Astrocyte (in vitro differentiated cells and primary cell): Measurements from ENCODE around the gene ZNF385D. TPM values are rescaled to one million over a fixed set of nuclear protein-coding genes. Genes with fewer than 3 reads are reported as not detected.

Source experiments
- DNase-seq: peaks from one replicate; pipeline ENCODE4 v3.0.0-alpha.2; 2010; ENCODE audit warnings: low read depth
- FAIRE-seq: peaks from 2 replicates; lab custom pipeline; 2011; peaks lifted over from hg19 to GRCh38; lab: Jason Lieb, UNC
- H2AFZ ChIP-seq: 2 replicates; pipeline ENCODE4 v1.6.0; 2012; ENCODE audit warnings: low read depth, low read length, inconsistent platforms
- H3K27ac ChIP-seq: 2 replicates; pipeline ENCODE4 v1.5.1; 2011; ENCODE audit warnings: low read depth, low read length, inconsistent platforms
- H3K27me3 ChIP-seq: 2 replicates; pipeline ENCODE4 v1.6.0; 2011; ENCODE audit warnings: low read length, inconsistent platforms; ENCODE audit not compliant: insufficient read depth
- H3K36me3 ChIP-seq: 2 replicates; pipeline ENCODE4 v1.5.1; 2011; ENCODE audit warnings: low read length, inconsistent platforms; ENCODE audit not compliant: insufficient read depth
- H3K4me1 ChIP-seq: 2 replicates; pipeline ENCODE4 v1.5.1; 2011; ENCODE audit warnings: low read length, inconsistent platforms; ENCODE audit not compliant: insufficient read depth
- H3K4me2 ChIP-seq: 2 replicates; pipeline ENCODE4 v1.6.0; 2012; ENCODE audit warnings: low read length, inconsistent platforms
- H3K4me3 ChIP-seq: 2 replicates; pipeline ENCODE4 v1.5.1; 2011; ENCODE audit warnings: low read depth, mild to moderate bottlenecking, low read length, inconsistent platforms; ENCODE audit not compliant: insufficient read depth
- H3K79me2 ChIP-seq: 2 replicates; pipeline ENCODE4 v1.6.0; 2012; ENCODE audit warnings: mild to moderate bottlenecking, low read length, inconsistent platforms; ENCODE audit not compliant: insufficient read depth
- H3K9ac ChIP-seq: 2 replicates; pipeline ENCODE4 v1.6.0; 2012; ENCODE audit warnings: mild to moderate bottlenecking, low read length, inconsistent platforms
- H3K9me3 ChIP-seq: 2 replicates; pipeline ENCODE4 v1.5.1; 2012; ENCODE audit warnings: low read depth, mild to moderate bottlenecking, low read length, inconsistent platforms; ENCODE audit not compliant: insufficient read depth
- H4K20me1 ChIP-seq: 2 replicates; pipeline ENCODE4 v1.6.0; 2012; ENCODE audit warnings: low read length, inconsistent platforms; ENCODE audit not compliant: insufficient read depth
- H3K27ac Mint-ChIP-seq: one replicate; pipeline ENCODE4 v1.8.0; 2021; ENCODE audit warnings: mild to moderate bottlenecking, mixed read lengths; ENCODE audit not compliant: unreplicated experiment
- H3K27me3 Mint-ChIP-seq: one replicate; pipeline ENCODE4 v1.8.0; 2021; ENCODE audit warnings: low read depth, mixed read lengths; ENCODE audit not compliant: unreplicated experiment
- H3K36me3 Mint-ChIP-seq: one replicate; pipeline ENCODE4 v1.8.0; 2021; ENCODE audit warnings: low read depth, mixed read lengths; ENCODE audit not compliant: unreplicated experiment
- H3K4me1 Mint-ChIP-seq: one replicate; pipeline ENCODE4 v1.8.0; 2021; ENCODE audit warnings: low read depth, mixed read lengths; ENCODE audit not compliant: unreplicated experiment
- H3K4me3 Mint-ChIP-seq: one replicate; pipeline ENCODE4 v1.8.0; 2021; ENCODE audit warnings: mild to moderate bottlenecking, moderate library complexity, mixed read lengths; ENCODE audit not compliant: unreplicated experiment
- H3K9me3 Mint-ChIP-seq: one replicate; pipeline ENCODE4 v1.8.0; 2021; ENCODE audit warnings: mild to moderate bottlenecking, mixed read lengths; ENCODE audit not compliant: unreplicated experiment
- EZH2 ChIP-seq: IDR thresholded peaks from 2 replicates; pipeline ENCODE4 v1.6.1; 2012; ENCODE audit warnings: mild to moderate bottlenecking, low read length, inconsistent platforms; ENCODE audit not compliant: insufficient read depth
- total RNA-seq: library from RNA; stranded (reverse); gene quantifications from 2 replicates; pipeline ENCODE4 v1.2.1, GENCODE V29; 2021
- TF ChIP-seq, protein P1 (sequence below): IDR thresholded peaks from 2 replicates; pipeline ENCODE4 v1.5.1; 2011; ENCODE audit warnings: low read depth, mild to moderate bottlenecking, inconsistent platforms, low read length, moderate library complexity; ENCODE audit not compliant: insufficient read depth

ZNF385D gene
- total RNA-seq, 1 donor from 2014 or later = 7.8 TPM

DNA sequence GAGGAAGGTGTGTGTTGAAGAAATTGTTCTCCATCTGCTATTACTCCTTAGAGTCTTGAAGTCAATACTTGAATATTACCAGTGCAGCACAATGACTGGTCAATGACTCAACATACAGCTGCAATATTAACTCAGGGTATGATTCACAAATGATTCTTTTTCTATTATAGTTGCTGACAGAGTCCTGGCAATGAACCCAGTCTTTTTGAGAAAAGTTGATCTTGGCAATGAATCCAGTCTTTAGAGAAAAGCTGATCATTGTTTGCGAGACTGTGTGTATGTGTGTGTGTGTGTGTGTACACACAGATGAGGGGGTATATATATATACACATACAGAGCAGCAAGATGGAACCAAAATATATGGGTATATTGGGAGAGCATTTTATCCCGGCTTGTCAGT lies 315.1 kb downstream of the ZNF385D start:
- Histone ChIP-seq H3K9me3 (no peaks in the 10 kb centered on the region), H3K4me1 (peaks cover 11% of the 10 kb centered on the region), H3K9ac (no peak overlapping the region), H3K4me2 (peak overlapping the region; percentile 65), H3K4me3 (no peak overlapping the region), H4K20me1 (no peaks in the 10 kb centered on the region), H3K79me2 (no peaks in the 10 kb centered on the region), H3K36me3 (no peaks in the 10 kb centered on the region), H3K27me3 (no peaks in the 10 kb centered on the region), H2AFZ (no peak overlapping the region), H3K27ac (peak overlapping the region; percentile 10)
- Mint-ChIP-seq H3K9me3 (no peaks in the 10 kb centered on the region), H3K27me3 (no peaks in the 10 kb centered on the region), H3K4me1 (peaks cover 7% of the 10 kb centered on the region), H3K36me3 (no peaks in the 10 kb centered on the region), H3K27ac (no peak overlapping the region), H3K4me3 (no peak overlapping the region)
- peak; percentile 96 for FAIRE-seq
- no peak for TF ChIP-seq EZH2
- TF ChIP-seq, protein P1, sequence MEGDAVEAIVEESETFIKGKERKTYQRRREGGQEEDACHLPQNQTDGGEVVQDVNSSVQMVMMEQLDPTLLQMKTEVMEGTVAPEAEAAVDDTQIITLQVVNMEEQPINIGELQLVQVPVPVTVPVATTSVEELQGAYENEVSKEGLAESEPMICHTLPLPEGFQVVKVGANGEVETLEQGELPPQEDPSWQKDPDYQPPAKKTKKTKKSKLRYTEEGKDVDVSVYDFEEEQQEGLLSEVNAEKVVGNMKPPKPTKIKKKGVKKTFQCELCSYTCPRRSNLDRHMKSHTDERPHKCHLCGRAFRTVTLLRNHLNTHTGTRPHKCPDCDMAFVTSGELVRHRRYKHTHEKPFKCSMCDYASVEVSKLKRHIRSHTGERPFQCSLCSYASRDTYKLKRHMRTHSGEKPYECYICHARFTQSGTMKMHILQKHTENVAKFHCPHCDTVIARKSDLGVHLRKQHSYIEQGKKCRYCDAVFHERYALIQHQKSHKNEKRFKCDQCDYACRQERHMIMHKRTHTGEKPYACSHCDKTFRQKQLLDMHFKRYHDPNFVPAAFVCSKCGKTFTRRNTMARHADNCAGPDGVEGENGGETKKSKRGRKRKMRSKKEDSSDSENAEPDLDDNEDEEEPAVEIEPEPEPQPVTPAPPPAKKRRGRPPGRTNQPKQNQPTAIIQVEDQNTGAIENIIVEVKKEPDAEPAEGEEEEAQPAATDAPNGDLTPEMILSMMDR = no peak
- DNase-seq = peak; percentile 99

DNA sequence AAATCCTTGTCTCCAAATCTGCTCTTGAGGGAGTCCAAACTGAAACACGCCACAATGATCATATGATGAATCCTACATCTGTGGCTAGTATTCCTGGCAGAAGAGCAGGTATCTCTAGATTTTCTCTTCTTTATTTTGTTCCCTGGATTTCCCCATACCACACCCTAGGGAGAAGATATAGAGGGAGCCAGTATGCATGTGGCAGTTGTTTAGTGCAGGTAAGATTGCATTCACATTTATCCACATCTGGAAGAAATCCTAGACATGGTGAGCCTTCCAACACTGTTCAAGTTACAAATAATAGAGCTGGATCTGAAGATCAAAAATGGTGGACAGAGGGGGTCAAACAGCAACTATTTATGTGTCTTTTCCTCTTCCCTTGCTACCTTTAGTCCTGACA lies 316.7 kb downstream of the ZNF385D start:
- H3K4me1 Mint-ChIP-seq = peaks cover 7% of the 10 kb centered on the region
- H3K27ac ChIP-seq = no peak overlapping the region
- H3K9me3 ChIP-seq = no peaks in the 10 kb centered on the region
- TF ChIP-seq, protein P1 = no peak
- TF ChIP-seq EZH2 = no peak
- H3K4me2 ChIP-seq = no peak overlapping the region
- no peak overlapping the region for H3K9ac ChIP-seq
- no peaks in the 10 kb centered on the region for H3K36me3 Mint-ChIP-seq
- H3K27ac Mint-ChIP-seq = no peak overlapping the region
- no peaks in the 10 kb centered on the region for H3K36me3 ChIP-seq
- H2AFZ ChIP-seq = no peak overlapping the region
- H3K27me3 Mint-ChIP-seq = no peaks in the 10 kb centered on the region
- no peak overlapping the region for H3K4me3 Mint-ChIP-seq
- H3K4me3 ChIP-seq = no peak overlapping the region
- no peaks in the 10 kb centered on the region for H3K9me3 Mint-ChIP-seq
- no peaks in the 10 kb centered on the region for H3K79me2 ChIP-seq
- DNase-seq (no peak), FAIRE-seq (no peak)
- H3K4me1 ChIP-seq = peaks cover 11% of the 10 kb centered on the region
- H4K20me1 ChIP-seq = no peaks in the 10 kb centered on the region
- no peaks in the 10 kb centered on the region for H3K27me3 ChIP-seq

DNA sequence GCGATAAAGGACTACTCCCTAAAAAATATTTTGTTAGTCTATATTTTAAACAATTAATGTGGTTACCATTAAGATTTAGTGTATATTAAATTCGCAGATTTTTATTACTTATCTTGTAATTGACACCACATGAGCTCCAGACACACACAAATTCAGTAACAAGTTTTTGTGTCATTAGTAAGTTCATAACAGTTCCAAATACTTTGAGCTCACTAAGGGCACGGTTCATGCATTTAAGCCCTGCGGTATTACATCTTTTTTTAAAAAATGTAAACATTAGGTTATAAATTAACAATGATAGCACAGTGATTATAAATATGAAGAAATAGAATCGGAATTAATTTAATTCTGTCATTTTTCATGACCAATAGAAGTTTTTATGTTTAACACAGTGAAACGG lies 317.3 kb downstream of the ZNF385D start:
- TF ChIP-seq, protein P1 = no peak
- no peak for TF ChIP-seq EZH2
- no peak overlapping the region for H3K27ac Mint-ChIP-seq
- no peak for FAIRE-seq

More for the DNA sequence above, 317.3 kb downstream of the ZNF385D start:
- peaks cover 7% of the 10 kb centered on the region for H3K4me1 Mint-ChIP-seq
- Histone ChIP-seq H2AFZ (no peak overlapping the region), H3K4me3 (no peak overlapping the region), H3K4me2 (no peak overlapping the region), H3K27ac (no peak overlapping the region), H3K9me3 (no peaks in the 10 kb centered on the region), H4K20me1 (no peaks in the 10 kb centered on the region), H3K79me2 (no peaks in the 10 kb centered on the region), H3K9ac (no peak overlapping the region), H3K36me3 (no peaks in the 10 kb centered on the region), H3K27me3 (no peaks in the 10 kb centered on the region), H3K4me1 (peaks cover 11% of the 10 kb centered on the region)
- DNase-seq = no peak
- H3K9me3 Mint-ChIP-seq = no peaks in the 10 kb centered on the region
- no peaks in the 10 kb centered on the region for H3K27me3 Mint-ChIP-seq
- no peaks in the 10 kb centered on the region for H3K36me3 Mint-ChIP-seq
- no peak overlapping the region for H3K4me3 Mint-ChIP-seq
